ENCODE measurements around the gene ARHGAP26.

The ARHGAP26 gene

GRCh38 chr5:142830241-142831008 lies 60.2 kb downstream of the ARHGAP26 start:
- DNase-seq = no peak

DNA sequence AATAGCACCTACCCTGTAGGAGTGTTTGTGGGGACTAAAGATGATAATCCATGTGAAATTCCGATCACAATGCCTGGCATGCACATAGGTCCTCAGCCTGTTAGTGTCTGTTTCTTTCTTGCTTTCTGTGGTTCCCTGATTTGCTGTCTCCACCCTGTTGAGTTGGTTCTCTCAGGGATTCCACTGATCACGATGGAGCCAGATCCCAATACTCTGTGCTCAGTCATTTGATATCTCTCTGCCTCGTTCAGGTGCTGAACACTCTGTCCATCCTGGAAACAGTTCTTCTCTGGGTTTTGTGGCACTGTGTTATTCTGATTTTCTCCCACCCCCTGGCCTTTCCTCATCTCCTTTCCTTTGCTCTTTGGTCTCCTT lies 60.8 kb downstream of the ARHGAP26 start:
- DNase-seq = no peak

- no peak for DNase-seq
Observed at GRCh38 chr5:142832263-142832662, 62.1 kb downstream of the ARHGAP26 start.

- no peak for DNase-seq
Observed at GRCh38 chr5:142833517-142834449, 63.6 kb downstream of the ARHGAP26 start.

DNA sequence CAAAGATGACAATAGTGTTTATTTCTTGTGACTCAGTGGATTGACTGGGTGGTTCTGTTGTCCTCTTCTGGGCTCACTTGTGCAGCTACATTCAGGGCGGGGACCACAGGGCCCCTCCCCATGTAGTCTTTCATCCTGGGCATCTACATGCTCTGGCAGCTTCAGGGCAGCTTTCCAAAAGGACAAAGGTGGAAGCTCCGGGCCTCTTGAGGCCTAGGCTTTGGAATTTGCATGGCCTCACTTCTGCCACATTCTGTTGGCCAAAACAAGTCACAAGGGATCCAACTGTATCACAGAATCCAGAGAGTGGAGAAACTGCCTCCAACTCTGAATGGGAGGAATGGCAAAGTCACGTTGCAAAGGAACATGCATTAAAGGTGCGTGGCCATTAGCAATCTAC lies 64.3 kb downstream of the ARHGAP26 start:
- DNase-seq = no peak

- DNase-seq = no peak
Observed at GRCh38 chr5:142835540-142835939, 65.4 kb downstream of the ARHGAP26 start.

- peak in 1 of 3 donors; percentile 44 for DNase-seq
Observed at GRCh38 chr5:142836048-142836447, 65.9 kb downstream of the ARHGAP26 start.

- DNase-seq = peak; percentile 87 to 95 (median 93)
Observed at GRCh38 chr5:142837081-142837725, 67.0 kb downstream of the ARHGAP26 start.

DNA sequence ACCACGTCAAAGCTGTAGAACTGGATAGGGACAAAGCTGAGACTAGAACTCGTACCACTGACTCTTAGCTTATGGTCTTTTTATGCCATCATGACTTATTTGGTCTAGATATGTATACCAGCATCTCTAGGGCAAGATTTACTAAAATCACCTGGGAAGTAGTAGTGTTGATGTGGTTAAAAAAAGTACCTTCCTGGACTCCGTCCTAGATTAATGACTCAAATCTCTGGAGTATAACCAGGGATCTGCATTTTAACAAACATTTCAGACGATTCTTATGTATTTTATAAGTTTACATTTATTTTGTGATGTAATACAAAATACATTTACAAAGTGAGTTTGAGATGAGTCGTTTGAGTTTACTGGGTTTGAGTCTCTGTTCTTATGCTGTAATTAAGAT lies 68.7 kb downstream of the ARHGAP26 start:
- no peak for DNase-seq

DNA sequence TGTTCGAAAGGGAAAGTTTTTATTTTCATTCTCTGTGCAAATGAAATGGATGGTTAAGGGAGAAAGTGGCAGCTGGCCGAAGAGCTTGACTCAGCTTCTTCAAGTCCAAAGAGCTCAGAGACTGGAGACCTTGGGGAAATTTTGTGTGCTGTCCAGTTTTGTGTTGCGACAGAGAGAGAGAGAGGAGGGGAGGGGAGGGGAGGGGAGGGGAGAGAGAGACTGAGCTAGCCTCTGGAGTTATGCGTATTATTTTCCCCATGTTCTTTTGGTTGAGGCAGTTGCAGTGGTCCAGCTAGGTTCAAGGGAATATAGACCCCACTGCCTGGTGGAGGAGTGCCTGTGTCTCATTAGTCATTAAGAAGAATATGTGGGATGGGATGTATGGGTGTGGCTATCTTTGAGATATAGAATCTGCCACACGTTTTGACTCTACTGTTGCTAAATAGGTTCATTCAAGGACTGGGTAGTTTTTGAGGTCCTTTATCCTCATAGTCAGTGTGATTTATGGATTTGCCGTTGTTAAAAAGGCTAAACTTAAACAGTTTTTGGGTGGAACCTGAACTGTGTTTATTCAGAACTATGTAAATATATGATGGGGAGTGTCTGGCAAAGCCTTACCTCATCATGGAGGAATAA lies 69.7 kb downstream of the ARHGAP26 start:
- peak; percentile 88 to 94 (median 89) for DNase-seq

- DNase-seq = peak in 1 of 3 donors; percentile 48
Observed at GRCh38 chr5:142840575-142840974, 70.4 kb downstream of the ARHGAP26 start.

DNA sequence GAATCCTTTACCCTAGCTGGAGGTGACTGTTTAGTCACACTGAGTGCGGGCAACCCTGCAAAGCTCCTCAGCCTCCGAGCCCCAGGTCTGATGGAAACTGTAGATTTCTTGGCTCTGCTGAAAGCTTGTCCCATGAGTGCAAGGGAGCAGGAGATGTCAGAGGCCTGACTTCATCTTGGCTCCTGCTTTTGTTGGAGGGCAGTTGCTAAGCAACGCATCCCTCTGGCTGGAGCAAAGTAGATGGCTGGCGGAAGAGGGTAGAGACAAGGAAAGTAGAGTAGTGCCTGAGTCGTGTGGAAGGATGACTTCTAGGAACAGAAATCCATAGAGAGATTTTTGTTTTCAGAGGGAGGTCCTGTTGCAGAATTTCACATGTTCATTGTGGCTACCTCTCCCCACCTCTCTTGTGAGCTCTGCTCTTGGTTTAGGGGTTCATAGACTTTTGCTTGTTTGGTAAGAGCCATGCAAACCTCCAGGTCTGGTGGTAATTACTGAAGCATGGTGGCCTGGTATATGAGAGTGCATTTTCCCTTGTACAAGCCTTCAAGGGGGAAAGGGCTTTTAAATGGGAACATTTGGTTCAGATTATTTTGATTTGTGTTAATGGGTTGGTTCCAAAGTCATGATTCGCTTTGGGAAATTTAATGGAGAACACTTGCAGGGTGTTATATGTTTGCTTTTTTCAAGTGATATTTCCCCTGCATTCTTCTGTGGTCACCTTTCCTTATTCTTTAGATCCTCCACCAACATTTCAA lies 71.5 kb downstream of the ARHGAP26 start:
- DNase-seq = no peak

DNA sequence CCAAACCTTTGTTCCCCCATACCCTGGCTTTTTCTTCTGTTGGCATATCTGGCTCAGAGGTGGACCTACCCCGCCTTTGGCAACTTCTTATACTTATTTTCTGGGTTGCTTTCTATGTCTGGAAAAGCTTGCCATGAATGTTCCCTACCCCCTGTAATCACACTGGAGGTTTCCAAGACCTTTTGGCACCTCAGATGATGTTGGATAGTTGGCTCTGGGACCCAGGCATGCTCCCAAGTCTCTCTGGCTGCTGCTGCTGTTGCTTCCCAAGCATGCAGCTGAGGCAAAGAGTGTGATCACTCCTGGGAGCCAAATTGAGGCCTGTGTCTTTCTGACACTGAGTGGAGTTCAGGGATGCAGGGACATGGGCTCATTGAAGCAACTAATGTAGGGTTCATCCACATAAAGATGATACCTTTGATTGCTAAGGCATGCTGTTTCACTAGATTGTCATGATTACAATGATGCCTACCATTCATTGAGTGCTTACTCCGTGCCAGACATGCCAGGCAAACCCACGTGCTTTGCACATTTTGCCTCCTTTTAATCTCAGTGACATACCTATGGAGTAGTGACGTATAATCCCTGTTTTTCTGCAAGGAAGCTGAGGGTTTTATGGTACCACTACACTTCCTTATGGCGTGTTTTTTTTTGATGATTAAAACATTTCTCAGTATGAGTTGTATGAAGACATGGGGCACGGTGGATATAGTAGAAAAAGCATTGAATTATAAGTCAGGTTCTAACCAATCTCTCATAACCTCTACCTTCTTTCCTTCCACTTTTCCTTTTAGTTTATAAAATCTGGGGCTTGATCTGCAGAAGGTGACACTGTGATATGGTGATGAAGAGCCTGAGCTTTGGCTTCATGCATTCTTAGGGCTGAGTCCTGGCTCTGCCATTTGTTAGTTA lies 73.1 kb downstream of the ARHGAP26 start:
- DNase-seq = no peak

DNA sequence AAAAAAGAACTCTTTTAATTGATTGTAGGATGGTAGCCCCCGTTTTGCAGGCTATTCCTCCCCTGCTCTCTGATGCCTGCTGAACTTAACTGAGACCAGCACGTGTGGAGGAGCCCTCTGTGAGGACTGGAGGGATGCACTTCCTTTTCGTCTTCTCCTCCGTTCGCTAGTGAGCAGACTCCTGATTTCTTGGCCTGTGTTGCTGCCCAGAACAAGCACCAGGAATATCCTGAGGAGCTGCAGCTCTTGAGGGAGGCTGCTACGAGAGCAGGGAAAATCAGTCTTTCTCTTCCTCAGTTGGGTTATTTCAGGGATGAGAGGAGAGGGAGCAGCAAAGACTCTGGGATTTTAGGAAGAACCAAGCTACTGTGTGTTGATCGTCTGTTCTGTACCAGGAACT lies 74.7 kb downstream of the ARHGAP26 start:
- no peak for DNase-seq

DNA sequence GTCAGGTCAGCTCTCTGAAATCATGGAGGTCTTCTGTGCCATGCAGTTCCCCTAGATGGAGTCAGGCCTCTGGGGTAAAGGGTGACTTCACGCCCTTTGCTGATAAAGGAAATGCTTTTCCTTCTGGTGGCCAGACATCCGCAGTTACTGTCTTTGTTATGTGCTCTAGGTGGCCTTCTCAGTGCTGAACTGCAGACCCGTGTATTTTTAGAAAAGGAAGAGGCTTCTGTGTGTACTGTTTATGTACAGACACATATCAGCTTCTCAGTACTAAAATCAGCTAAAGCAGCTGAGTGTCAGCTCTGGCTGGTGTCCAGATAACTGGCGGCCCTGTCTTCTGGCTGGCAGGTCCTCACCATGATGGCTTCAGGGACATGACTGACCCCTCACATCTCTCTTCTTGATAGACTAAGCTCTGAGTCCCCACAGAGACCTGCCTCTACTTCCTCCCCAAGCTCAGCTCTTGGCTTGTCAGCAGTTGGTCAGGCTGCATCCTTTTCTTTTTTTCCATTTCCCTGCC lies 75.3 kb downstream of the ARHGAP26 start:
- peak in 1 of 3 donors; percentile 39 for DNase-seq

GRCh38 chr5:142845954-142846398 lies 75.8 kb downstream of the ARHGAP26 start:
- no peak for DNase-seq

DNA sequence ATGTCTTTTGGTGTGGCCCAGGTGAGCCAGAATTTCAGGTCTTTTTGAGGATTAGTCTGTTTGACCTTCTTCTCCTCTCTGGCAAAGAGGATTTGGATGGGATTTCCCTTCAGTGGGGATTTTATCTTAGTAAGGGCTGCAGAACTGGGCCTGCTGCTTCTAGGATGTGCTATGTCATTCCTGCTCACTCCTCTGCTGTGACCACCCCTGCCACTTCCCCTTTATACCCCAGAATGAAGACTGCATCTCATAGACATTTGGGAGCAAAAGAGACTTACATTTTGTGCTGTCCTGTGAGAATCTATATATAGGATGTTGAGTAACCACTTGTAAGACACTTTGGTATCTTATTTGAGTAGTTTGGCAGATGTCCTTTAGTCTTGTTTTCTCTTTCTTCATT lies 76.2 kb downstream of the ARHGAP26 start:
- DNase-seq = peak; percentile 86 to 91 (median 87)

DNA sequence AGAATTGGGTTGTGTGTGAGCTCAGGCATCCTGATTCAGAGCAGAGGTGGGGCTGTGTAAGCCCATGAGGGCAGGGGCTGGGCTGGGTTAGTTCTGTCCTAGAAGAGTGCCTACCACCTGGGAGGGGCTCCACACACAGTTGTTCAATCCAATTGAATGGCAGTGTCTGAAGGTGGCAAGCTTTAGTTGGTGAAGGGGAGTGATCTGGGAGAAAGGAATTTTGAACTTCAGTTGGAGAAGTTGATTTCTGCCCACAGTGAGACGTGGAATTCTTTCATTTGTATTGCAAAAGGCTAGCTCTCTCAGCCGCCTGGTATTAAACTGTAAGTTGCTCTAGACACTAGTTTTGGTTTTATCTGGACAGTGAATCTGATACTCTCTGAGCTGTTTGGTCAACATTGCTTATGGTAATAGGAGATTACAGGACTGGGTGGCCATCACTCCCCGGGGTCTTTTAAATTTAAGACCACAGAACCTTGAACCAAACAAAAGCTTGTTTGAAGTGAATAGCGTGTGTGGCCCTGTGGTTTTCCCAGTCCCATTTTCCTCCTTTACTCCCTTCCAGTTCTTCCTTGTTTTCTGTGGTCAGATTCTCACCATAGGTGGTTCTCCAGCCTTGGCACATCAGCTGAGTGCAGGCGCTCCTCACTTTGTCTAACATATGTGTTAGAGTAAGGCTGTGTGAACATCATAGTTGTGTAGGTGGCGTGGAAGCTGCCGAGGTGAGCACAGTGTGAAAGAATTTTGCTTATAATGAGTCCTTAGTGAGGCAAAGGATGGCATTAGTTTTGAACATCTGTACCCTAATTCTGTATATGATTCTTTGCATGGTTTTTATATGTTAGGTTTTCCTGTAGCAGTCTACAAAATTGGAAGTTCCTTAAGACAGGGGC lies 78.0 kb downstream of the ARHGAP26 start:
- no peak for DNase-seq

GRCh38 chr5:142849466-142849865 lies 79.3 kb downstream of the ARHGAP26 start:
- DNase-seq = peak; percentile 40 to 61 (median 57)

DNA sequence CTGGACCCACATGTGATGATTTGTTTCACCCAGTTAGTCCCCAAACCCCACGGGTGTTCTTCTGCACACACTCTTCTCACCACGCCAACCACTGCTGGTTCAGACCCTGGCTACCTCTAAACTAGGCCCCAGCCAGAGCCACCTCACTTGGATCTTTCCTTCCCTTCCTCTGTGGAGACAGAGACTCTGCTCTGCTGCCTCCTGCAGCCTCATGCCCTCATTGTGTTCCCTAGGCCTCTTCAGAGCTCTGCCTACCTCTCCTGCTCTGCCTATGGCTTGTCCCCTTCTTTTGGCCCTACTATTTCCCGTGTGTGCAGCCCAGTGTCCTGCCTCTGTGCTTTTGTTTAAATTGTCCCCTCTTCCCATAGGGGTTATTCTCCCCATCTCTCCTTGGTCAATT lies 79.7 kb downstream of the ARHGAP26 start:
- DNase-seq = no peak
